GM12892 (cell line): ENCODE data around the gene KPNB1.

ENCODE experiments used
- POLR2A ChIP-seq: IDR thresholded peaks from 2 replicates; pipeline ENCODE4 v1.6.1; 2011; ENCODE audit warnings: low read depth, low read length, control low read depth
- TAF1 ChIP-seq: IDR thresholded peaks from 2 replicates; pipeline ENCODE4 v1.6.1; 2011; ENCODE audit warnings: low read depth, mild to moderate bottlenecking, control low read depth, low read length, borderline replicate concordance

DNA sequence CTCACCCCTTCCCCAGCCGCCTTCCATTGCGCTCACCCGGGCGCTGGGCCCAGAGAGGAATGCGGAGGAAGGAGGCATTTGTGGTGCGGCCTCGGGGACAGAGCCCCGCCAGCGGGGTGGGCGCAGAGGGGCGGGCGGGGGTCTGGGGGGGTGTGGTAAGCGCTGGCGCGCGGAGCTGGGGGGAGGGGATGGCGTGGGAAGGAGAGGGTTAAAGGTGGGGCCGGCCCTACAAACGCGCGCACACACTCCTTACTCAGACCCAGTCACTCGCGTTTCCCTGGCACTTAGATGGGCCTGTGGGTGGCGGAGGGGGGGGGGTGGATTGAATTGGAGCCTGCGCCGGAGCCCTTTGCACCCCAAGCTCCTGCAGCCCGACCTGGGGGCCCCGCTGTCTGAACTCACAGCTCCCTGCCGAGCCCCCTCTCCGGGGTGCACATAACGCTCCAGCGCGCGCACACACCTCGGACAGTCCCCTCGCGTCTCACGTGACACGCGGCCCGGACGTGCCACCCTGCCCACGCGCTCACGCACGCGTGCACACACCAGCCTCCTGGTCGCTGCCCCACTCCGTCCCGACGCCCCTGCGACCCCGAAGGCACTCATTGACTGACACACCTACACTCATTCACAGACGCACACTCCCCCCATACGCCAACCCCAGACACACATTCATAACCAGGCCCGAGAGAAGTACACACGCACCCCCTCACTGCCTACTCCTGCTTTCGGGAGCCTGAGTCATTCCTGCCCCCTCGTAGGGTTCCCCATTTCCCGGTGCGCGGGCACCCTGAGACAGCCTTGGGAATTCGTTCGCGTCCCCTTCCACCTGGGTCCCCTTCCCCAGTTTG lies 45.1 kb downstream of the KPNB1 start:
- TF ChIP-seq TAF1 (no peak), POLR2A (no peak)
